ENCODE data around the gene TFDP2.
A peak's percentile ranks its signal among the peaks of the same experiment; 100 is the strongest.
"Not testable (repeated sequence)": the region's sequence is repeated elsewhere in the genome, so short reads cannot be mapped to it uniquely, and the experiment has no call there.

TFDP2 gene

GRCh38 chr3:141914311-141914710, 235.0 kb downstream of the TFDP2 start:
- no peak for DNase-seq

DNA sequence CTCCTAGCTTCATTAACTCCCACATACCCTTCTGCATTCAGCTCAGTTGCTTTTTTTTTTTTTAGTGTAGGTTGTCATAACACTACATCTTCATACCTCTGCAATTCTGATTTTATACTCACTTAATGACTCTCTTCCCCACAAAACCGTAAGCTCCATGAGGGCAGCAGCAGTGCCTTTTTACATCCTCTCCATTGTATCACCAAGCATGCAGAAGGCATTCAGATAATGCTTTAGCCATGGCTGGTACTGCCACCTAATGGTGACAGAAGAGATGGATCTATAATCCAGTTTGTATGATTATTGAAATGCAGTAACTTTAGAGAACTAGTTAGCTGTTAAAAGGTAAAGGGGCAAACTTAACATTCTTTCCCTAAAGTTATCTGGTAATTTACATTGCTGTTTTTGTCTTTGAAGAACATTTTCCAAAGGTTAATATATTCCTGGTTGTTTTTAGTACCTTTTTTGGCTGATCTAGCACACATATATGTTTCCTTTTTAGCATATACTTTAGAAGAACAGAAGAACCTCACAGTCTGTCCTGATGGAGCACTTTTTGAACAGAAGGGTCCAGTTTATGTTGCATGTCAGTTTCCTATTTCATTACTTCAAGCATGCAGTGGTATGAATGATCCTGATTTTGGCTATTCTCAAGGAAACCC, 236.1 kb downstream of the TFDP2 start:
- peak; percentile 2 for DNase-seq

DNA sequence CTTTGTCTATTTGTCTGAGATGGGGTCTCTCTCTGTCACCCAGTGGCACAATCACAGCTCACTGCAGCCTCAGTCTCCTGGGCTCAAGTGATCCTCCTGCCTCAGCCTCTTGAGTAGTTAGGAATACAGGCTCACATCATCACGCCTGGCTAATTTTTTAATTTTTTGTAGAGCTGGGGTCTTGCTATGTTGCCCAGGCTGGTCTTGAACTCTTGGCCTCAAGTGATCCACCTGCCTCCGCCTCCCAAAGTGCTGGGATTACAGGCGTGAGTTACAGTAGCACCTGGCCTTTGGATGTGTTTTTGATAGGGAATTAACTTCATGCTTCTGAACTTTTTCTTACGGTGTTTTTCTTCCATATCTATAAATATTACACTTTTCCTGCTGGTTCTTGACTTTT, 239.4 kb downstream of the TFDP2 start:
- DNase-seq: not testable (repeated sequence)

DNA sequence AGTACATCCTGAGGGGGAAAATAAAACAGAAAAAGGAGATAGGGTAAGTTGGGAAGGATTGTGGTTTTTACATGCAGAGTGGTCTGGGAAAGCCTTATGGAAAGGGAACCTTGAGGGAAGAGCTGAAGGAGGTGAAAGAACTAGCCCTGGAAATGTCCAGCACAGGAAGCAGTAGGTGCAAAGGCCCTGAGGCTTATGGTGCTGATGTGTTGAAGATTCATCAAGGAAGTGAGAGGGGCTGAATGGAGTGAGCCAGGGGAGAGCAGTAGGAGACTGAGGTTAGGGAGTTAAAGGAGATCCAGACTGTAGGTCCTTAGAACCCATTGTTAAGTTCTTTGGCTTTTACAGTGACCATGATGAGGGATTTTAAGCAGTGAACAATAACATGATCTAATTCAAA, 239.9 kb downstream of the TFDP2 start:
- DNase-seq: no peak

DNA sequence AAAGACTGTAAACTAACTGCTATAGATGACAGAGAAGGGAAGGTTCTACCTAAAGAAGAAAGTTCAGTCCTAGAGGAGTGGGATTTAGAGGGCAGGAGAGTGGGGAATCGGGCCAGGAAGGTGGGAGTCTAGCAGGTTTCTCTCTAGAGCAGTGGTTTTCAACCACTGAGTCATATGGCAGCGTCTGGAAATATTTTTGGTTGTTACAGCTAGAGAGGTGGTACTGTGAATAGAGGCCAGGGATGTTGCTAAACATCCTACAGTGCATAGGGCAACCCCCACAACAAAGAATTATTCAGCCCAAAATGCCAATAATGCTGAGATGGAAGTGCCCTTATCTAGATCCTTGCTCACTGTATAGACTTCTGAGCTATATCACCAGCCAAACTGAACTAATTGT, 244.2 kb downstream of the TFDP2 start:
- DNase-seq: no peak

DNA sequence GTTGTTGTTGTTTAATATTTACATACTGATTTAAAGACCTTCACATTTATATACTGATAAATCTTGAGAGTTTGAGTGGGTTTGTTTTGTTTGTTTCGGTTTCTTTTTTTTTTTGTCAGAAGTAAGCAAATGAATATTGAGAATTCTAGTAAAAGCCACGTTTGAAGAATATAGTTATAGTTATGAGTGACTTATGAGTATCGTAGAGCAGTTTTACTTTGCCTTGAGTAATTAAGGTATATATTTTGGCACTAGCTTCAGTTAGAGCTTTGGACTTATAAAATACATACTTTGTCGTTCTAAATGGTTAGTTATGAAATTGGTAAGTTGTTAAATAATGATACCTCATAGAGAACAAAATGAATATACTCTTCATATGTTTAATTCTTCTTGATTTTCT, 245.1 kb downstream of the TFDP2 start:
- DNase-seq: no peak

DNA sequence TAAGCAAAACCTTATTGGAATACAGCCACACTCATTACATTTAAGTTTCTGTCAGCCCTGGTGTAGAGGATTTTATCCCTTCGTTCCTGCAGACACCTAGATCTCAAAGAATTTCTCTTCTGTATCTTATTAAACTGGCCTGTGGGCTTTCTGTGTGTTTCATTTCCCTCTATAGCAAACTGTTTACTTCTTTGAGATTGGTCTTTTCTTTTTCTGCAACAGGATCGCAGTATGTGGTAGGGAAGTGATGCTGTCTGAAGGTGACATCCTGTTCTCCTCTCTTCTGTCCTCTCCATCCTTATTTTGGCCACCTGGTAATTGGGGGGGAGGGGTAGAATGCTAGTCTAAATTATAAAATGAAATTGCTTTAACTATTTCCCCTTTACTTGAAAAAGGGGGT, 247.4 kb downstream of the TFDP2 start:
- no peak for DNase-seq

- DNase-seq: no peak
Measured at GRCh38 chr3:141900343-141900742, 249.0 kb downstream of the TFDP2 start.

- no peak for DNase-seq
Measured at GRCh38 chr3:141898908-141899307, 250.4 kb downstream of the TFDP2 start.

DNA sequence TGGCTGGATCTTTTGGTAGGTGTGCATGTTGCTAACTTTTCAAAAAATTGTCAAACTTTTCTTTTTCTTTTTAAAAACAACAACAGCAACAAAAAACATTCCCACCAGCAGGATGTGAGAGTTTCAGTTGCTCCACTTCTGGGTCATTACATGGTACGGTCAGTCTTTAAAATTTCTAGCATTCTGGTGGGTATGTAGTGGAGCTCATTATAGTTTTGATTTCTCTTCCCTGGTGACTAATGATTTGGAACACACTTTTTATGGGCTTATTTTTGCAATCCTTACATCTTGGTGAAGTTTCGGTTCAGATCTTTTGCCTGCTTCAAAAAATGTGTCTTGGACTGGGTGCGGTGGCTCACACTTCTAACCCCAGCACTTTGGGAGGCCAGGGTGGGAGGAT, 253.6 kb downstream of the TFDP2 start:
- DNase-seq: no peak

GRCh38 chr3:141894524-141895176, 254.7 kb downstream of the TFDP2 start:
- no peak for DNase-seq
